Thyroid gland (tissue), 4 donors: Measurements from ENCODE around the gene RPS19BP1.

Experiments used
- POLR2A ChIP-seq, 2 donors: fragments of 450-650 bp; IDR thresholded peaks; one replicate each; pipeline ENCODE4 v1.6.1; 2017; ENCODE audit warnings: antibody characterized with exemption in 2 of 2, mild to moderate bottlenecking in 2 of 2, moderate library complexity in 1 of 2
- TF ChIP-seq, protein P1 (sequence below), 6 experiments: fragments of 200-600 bp in 3 of 6; fragments of 450-650 bp in 3 of 6; sonication (generic) in 3 of 6; IDR thresholded peaks; one replicate each; pipeline ENCODE4 v1.5.1; 2016 to 2019; ENCODE audit warnings: antibody characterized with exemption in 6 of 6, mild to moderate bottlenecking in 2 of 6, inconsistent platforms in 1 of 6, moderate library complexity in 1 of 6

DNA sequence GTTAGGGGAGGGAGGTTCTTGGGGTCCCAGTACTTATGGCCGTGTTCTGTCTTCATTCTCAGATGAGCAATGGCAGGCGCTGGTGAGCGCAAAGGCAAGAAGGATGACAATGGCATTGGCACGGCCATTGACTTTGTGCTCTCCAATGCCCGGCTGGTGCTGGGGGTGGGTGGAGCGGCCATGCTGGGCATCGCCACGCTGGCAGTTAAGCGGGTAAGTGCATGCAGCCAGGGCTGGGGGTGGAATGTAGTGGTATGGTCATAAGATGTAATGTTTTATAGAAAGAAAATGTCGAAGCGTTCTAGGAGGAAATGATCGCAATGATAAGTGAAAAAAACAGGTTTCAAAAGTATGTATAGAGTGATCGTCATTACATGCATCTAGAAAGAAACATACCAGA lies 21.3 kb downstream of the RPS19BP1 start:
- TF ChIP-seq, protein P1, sequence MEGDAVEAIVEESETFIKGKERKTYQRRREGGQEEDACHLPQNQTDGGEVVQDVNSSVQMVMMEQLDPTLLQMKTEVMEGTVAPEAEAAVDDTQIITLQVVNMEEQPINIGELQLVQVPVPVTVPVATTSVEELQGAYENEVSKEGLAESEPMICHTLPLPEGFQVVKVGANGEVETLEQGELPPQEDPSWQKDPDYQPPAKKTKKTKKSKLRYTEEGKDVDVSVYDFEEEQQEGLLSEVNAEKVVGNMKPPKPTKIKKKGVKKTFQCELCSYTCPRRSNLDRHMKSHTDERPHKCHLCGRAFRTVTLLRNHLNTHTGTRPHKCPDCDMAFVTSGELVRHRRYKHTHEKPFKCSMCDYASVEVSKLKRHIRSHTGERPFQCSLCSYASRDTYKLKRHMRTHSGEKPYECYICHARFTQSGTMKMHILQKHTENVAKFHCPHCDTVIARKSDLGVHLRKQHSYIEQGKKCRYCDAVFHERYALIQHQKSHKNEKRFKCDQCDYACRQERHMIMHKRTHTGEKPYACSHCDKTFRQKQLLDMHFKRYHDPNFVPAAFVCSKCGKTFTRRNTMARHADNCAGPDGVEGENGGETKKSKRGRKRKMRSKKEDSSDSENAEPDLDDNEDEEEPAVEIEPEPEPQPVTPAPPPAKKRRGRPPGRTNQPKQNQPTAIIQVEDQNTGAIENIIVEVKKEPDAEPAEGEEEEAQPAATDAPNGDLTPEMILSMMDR (IDR thresholded peaks at IDR 0.05), result no peak
- no peak for TF ChIP-seq POLR2A (IDR thresholded peaks at IDR 0.05)
